Measurements from ENCODE around the gene HEATR9. TPM values are rescaled to one million over a fixed set of nuclear protein-coding genes. Genes with fewer than 3 reads are reported as not detected.

Gene HEATR9
- total RNA-seq, 1 experiment from 2014 or later, result not detected

DNA sequence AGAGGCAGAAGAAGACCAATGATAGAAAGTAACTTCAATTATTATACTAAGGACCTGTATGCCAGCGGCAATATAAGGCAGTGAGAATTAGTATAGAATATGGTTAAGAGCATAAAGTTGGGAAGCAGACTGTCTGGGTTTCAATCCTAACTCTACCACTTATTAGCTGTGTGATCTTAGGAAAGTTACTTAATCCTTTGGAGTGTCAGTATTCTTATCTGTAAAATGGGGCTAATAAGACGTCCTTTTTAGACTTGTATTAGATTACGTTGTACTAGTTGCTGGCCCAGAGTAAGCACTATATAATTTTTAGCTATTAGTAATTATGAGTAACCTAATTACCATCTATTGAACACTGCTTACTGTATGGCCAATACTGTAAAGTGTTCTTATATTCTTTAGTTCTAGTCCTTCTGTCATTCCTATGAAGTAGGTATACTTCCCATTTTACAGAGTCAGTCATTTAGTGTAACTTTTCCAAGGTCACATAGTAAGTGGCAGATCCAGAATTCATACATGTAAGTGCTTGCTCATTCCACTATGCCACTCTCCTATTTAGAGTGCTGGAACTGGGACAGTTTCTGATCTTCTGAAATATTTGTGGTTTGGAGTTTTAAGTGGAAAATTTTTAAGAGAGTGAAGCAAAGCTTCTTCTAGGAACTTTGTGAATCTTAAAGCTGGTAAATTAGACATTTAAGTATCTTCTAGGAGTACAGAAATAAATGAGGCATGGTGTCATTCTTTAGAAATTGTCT is 22.5 kb downstream of the HEATR9 start:
- no peak for TF ChIP-seq EGR1 (IDR thresholded peaks at IDR 0.05; ENCODE audit: low read depth)
- no peak for TF ChIP-seq YY1 (IDR thresholded peaks at IDR 0.05; ENCODE audit: extremely low read depth, insufficient replicate concordance, low read depth, low read length)
- TF ChIP-seq CBX3 (IDR thresholded peaks at IDR 0.05; ENCODE audit: low read depth), result no peak
- TF ChIP-seq POLR2A (IDR thresholded peaks at IDR 0.05; ENCODE audit: borderline replicate concordance, extremely low read depth, insufficient read depth, insufficient read length), result no peak
- no peak for TF ChIP-seq POLR2AphosphoS5 (IDR thresholded peaks at IDR 0.05; ENCODE audit: low read depth, low read length)
- TF ChIP-seq EZH2phosphoT487 (IDR thresholded peaks at IDR 0.05; ENCODE audit: borderline replicate concordance), result no peak
- TF ChIP-seq, protein P1, sequence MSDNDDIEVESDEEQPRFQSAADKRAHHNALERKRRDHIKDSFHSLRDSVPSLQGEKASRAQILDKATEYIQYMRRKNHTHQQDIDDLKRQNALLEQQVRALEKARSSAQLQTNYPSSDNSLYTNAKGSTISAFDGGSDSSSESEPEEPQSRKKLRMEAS (IDR thresholded peaks at IDR 0.05), result no peak
- TF ChIP-seq ZNF274 (IDR thresholded peaks at IDR 0.05; ENCODE audit: low read depth, low read length), result no peak
- TF ChIP-seq, protein P2, sequence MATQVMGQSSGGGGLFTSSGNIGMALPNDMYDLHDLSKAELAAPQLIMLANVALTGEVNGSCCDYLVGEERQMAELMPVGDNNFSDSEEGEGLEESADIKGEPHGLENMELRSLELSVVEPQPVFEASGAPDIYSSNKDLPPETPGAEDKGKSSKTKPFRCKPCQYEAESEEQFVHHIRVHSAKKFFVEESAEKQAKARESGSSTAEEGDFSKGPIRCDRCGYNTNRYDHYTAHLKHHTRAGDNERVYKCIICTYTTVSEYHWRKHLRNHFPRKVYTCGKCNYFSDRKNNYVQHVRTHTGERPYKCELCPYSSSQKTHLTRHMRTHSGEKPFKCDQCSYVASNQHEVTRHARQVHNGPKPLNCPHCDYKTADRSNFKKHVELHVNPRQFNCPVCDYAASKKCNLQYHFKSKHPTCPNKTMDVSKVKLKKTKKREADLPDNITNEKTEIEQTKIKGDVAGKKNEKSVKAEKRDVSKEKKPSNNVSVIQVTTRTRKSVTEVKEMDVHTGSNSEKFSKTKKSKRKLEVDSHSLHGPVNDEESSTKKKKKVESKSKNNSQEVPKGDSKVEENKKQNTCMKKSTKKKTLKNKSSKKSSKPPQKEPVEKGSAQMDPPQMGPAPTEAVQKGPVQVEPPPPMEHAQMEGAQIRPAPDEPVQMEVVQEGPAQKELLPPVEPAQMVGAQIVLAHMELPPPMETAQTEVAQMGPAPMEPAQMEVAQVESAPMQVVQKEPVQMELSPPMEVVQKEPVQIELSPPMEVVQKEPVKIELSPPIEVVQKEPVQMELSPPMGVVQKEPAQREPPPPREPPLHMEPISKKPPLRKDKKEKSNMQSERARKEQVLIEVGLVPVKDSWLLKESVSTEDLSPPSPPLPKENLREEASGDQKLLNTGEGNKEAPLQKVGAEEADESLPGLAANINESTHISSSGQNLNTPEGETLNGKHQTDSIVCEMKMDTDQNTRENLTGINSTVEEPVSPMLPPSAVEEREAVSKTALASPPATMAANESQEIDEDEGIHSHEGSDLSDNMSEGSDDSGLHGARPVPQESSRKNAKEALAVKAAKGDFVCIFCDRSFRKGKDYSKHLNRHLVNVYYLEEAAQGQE (IDR thresholded peaks at IDR 0.05; ENCODE audit: low read depth), result no peak
- TF ChIP-seq TCF7L2 (IDR thresholded peaks at IDR 0.05; ENCODE audit: borderline replicate concordance, extremely low read depth, insufficient read depth, insufficient read length), result no peak
- CTCF ChIA-PET, result interaction anchor here (0.6 to 1.1 kb wide), 2 partner anchors 10 to 17 kb away, joined by 3 read pairs; no protein-coding TSS in a partner anchor

More for the DNA sequence above, 22.5 kb downstream of the HEATR9 start:
- H3K27me3 ChIP-seq (ENCODE audit: insufficient read depth, low read length), result no peaks in the 10 kb centered on the region
- no peaks in the 10 kb centered on the region for H3K9me2 ChIP-seq (ENCODE audit: insufficient read depth)
- ATAC-seq (no peak), DNase-seq (ENCODE audit: low read depth, low spot score) (no peak)
- ChIA-PET RAD21 (ENCODE audit: low non-redundant PET in 1 of 2, low total read pairs in 2 of 2, uncharacterized antibody in 2 of 2, unreplicated experiment in 2 of 2) (no interaction called here), POLR2A (no interaction called here)
- no peak overlapping the region for H3K4me2 ChIP-seq (ENCODE audit: low read length)
- H3K9me3 ChIP-seq (ENCODE audit: control insufficient read depth in 1 of 2, insufficient read depth in 1 of 2, low read depth in 1 of 2, low read length in 2 of 2), result no peaks in the 10 kb centered on the region
- H3K9ac ChIP-seq (ENCODE audit: low read length), result no peak overlapping the region
- peaks cover 57 to 64% of the 10 kb centered on the region in 2 experiments for H3K36me3 ChIP-seq (ENCODE audit: control insufficient read depth in 1 of 2, insufficient read depth in 2 of 2, low read length in 2 of 2)
- BruUV-seq (replicated peaks), result no TSS peak
- intact Hi-C loops (cut with micrococcal nuclease), result loop anchor here (10.0 kb wide), 1 partner anchor 309 kb away; no protein-coding TSS in a partner anchor
- H3K4me3 ChIP-seq (replicated peaks in 1 of 2; ENCODE audit: low read depth in 1 of 2, low read length in 2 of 2), result no peak overlapping the region
- peaks cover 52% of the 10 kb centered on the region for H3K79me2 ChIP-seq (ENCODE audit: insufficient read depth, low read length)
- no peak overlapping the region for H3K27ac ChIP-seq (ENCODE audit: low read depth, low read length)
- H4K20me1 ChIP-seq (ENCODE audit: insufficient read depth), result peaks cover 22% of the 10 kb centered on the region; the same call in 1 of the 2 replicates
- H3K4me1 ChIP-seq (ENCODE audit: control insufficient read depth in 1 of 2, insufficient read depth in 2 of 2, low read length in 2 of 2), result no peaks in the 10 kb centered on the region
- no peak overlapping the region for H2AFZ ChIP-seq (ENCODE audit: low read depth, low read length, poor library complexity, severe bottlenecking)
